SKM-1 (cell line): ENCODE measurements around the gene B4GALNT2.
"Not testable (repeated sequence)": the region's sequence is repeated elsewhere in the genome, so short reads cannot be mapped to it uniquely, and the experiment has no call there.

Experiments used
- DNase-seq: peaks from one replicate; lab custom pipeline; 2025; ENCODE audit not compliant: unreplicated experiment; lab: John Stamatoyannopoulos, UW

The B4GALNT2 gene

GRCh38 chr17:49132699-49133364, at the start of gene B4GALNT2:
Gene B4GALNT2 (plus strand): TSS chr17:49132769. CDS start chr17:49132793, 24 bp downstream.
- no peak for DNase-seq

DNA sequence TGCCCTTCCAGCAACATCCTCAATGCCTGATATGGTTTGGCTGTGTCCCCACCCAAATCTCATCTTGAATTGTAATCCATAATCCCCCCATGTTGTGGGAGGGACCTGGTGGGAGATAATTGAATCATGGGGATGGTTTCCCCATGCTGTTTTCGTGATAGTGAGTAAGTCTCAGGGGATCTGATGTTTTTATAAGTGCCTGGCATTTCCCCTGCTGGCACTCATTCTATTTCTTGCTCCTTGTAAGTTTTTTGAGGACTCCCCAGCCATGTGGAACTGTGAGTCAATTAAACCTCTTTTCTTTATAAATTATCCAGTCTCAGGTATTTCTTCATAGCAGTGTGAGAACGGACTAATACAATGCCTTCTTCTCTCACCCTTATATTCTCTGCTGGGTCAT, 47.5 kb upstream of the B4GALNT2 start:
- DNase-seq = not testable (repeated sequence)

DNA sequence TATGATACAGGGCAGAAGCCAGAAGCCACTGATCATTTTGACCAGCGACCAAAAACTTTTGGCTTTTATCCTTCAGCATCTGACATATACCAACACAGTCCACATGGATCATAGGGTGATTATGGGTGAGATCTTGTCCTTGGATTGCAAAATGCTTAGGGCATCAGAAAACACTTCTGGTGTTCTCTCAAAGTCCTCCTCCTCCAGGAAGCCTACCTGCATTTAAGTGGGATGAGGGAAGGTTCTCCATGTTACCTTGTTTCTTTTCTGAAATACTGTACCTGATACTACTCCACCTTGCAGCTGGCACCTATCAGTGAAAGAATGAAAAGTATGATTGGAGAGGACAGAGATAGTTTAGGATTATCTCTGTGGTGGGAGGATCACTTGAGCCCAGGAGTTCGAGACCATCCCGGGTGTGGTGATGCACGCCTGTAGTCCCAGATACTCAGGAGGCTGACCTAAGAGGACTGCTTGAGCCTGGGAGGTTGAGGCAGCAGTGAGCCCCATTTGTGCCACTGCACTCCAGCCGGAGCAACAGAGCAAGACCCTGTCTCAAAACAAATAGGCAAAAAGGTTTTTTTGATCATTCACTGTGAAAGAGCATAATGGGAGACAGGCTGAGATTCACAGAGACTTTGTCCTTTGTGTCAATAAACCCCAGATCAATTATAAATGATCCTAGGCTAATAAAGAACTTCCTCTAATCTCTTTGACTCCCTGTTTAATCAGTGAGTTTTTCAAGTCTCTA, 46.8 kb upstream of the B4GALNT2 start:
- no peak for DNase-seq

GRCh38 chr17:49086316-49086605, 46.3 kb upstream of the B4GALNT2 start:
- no peak for DNase-seq

DNA sequence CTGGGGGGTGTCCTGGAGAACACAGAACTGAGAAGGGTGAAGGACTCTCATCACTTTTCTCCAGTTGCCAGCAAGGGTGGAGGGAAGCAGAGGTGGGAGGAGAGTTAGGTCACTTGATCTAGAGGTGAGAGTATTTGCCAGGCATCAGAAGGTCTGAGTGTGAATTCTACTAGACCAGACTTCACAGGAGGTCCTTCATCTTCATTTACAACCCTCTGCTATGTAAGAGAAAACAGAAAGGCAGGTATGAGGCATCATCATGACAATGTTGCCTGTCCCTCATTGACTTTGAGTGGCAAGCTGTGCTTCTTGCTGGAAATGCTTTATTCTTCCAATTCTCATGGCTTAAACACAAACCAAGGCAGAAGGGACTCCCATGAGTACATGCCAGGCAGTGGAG, 45.9 kb upstream of the B4GALNT2 start:
- no peak for DNase-seq

- DNase-seq = no peak
Observed at GRCh38 chr17:49089094-49089493, 43.5 kb upstream of the B4GALNT2 start.

DNA sequence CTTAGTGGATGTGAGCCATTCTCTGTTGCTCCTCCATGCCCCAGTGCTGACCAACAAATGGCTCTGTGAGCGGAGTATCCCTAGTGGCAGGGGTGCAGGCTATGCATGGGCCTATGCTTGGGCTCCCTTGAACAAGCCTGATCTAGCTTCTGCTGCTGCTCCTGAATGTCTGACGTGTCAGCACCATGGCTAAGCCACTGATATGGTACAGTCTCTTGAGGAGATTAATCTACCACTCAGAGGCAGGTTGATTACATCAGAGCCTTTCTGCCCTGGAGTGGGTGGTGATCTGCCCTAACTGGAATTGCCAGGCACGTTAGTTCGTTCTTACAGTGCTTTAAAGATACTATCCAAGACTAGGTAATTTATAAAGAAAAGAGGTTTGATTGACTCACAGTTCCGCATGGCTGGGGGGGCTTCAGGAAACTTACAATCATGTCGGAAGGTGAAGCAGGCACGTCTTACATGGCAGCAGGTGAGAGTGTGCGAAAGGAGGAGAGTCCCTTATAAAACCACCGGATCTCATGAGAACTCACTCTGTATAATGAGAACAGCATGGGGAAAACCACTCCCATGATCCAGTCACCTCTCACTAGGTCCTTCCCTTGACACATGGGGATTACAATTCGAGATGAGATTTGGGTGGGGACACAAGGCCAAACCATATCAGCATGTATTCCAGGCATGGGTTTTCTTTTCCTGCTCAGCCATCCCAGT, 41.5 kb upstream of the B4GALNT2 start:
- DNase-seq = no peak

- DNase-seq = no peak
Observed at GRCh38 chr17:49093131-49093530, 39.4 kb upstream of the B4GALNT2 start.

DNA sequence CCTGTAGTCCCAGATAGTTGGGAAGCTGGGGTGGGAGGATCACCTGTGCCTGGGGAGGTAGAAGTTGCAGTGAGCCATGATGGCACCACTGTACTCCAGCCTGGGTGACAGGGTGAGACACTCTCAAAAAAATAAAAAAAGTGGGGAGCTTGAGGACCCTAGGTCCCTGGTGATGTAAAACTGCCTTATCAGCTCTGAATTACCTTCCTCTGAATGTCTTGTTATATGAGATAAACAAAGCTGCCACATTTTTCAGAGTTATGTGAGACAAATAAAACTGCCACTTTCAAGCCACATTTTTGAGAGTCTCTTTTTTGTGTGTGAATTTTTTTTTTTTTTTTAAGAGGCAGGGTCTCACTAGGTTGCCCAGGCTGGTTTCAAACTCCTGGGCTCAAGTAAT, 32.0 kb upstream of the B4GALNT2 start:
- no peak for DNase-seq

DNA sequence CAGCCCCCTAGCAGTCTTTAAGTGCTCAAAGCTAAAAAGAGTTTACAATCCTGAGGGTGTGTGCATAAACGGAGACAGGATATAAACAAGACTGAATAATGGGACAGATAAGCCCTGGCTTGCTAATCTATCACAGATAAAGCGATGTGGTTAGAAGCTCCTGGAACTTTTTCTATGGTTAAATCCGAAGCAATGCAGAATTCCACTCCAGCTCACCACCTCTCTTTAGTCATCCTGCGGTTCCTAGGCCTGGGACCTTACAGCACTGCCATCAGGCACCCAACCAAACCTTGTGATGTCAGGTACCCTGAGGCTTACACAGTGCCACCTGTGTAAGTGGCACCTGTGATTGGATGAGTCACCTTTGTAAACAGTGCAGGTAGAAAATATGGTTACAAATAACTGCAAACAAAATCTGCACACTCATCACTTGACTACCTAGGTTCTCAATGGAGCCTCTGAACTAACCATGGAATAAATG, 31.5 kb upstream of the B4GALNT2 start:
- no peak for DNase-seq

DNA sequence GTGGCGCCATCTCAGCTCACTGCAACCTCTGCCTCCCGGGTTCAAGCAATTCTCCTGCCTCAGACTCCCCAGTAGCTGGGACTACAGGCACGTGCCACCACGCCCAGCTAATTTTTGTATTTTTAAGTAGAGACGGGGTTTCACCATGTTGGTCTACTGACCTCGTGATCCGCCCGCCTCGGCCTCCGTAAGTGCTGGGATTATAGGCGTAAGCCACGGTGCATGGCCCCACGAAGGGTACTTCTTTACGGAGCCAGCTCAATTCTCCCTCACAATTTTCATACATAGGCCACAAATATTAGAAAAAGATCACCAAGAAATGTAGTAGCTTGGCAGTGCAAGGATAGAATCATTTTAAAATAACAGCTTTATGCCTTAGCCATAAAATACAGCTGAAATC, 29.2 kb upstream of the B4GALNT2 start:
- not testable (repeated sequence) for DNase-seq

GRCh38 chr17:49104511-49105074, 28.0 kb upstream of the B4GALNT2 start:
- DNase-seq = no peak

- DNase-seq = no peak
Observed at GRCh38 chr17:49106321-49107210, 26.0 kb upstream of the B4GALNT2 start.

DNA sequence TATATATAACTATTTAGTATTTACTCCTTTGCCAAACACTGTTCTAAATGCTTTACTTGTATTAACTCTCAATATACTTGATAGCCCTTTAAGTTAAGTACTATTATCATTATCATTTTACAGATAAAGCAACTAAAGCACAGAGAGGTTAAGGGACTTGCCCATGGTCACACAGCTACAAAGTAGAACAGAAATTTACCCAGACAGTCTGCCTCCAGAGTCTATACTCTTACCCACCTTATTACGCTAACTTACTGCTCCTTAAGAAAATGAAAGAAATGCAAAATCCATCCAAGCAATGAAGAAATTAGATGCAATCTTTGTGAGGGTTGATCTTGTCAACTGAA, 25.4 kb upstream of the B4GALNT2 start:
- DNase-seq = no peak

- no peak for DNase-seq
Observed at GRCh38 chr17:49108318-49108717, 24.3 kb upstream of the B4GALNT2 start.

DNA sequence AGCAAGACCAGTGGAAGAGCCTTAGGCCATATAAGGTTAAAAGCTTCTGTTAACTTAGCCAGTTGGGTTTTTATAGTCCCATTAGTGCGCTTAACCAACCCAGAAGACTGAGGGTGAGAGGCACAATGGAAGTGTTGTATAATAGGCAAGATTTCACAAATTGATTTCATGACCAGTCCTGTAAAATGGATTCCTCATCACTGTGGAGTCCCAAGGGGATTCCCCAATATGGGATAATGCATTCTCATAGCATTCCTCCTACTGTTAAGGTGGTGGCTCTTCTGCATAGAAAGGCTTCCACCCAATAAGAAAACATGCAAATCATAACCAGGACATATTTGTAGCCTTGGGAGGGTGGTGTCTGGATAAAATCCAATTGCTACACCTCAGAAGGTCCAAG, 22.1 kb upstream of the B4GALNT2 start:
- no peak for DNase-seq

GRCh38 chr17:49111934-49112333, 20.6 kb upstream of the B4GALNT2 start:
- DNase-seq = no peak

- no peak for DNase-seq
Observed at GRCh38 chr17:49112936-49113335, 19.6 kb upstream of the B4GALNT2 start.

GRCh38 chr17:49114703-49115102, 17.9 kb upstream of the B4GALNT2 start:
- DNase-seq = no peak

GRCh38 chr17:49117587-49118230, 14.9 kb upstream of the B4GALNT2 start:
- peak; percentile 73 for DNase-seq
